ENCODE results near the gene GRIA1.

GRCh38 chr5:153827397-153827796 lies 336.9 kb downstream of the GRIA1 start:
- TF ChIP-seq CTCF (IDR thresholded peaks at IDR 0.05) (no peak), POLR2A (IDR thresholded peaks at IDR 0.05; ENCODE audit: low read depth) (no peak), POLR2AphosphoS5 (IDR thresholded peaks at IDR 0.05) (no peak), EP300 (IDR thresholded peaks at IDR 0.05) (no peak)
